GM19025 (cell line): ENCODE data around the gene MORN4.
"Not testable (repeated sequence)": the region's sequence is repeated elsewhere in the genome, so short reads cannot be mapped to it uniquely, and the experiment has no call there.

Source experiments
- ATAC-seq: cut with Tn5 transposase; IDR thresholded peaks from one replicate; pipeline ENCODE4 v1.9.1; 2021; ENCODE audit warnings: mild to moderate bottlenecking, low read depth, moderate library complexity; ENCODE audit not compliant: unreplicated experiment

The MORN4 gene

GRCh38 chr10:97632949-97633884 is at the start of gene MORN4:
Gene MORN4 (minus strand): TSS chr10:97633500. CDS start chr10:97619653, 13,847 bp downstream.
- peak; percentile 99 for ATAC-seq

GRCh38 chr10:97682042-97682441 is 48.7 kb upstream of the MORN4 start:
- ATAC-seq, result no peak

GRCh38 chr10:97679594-97679993 is 46.3 kb upstream of the MORN4 start:
- no peak for ATAC-seq

DNA sequence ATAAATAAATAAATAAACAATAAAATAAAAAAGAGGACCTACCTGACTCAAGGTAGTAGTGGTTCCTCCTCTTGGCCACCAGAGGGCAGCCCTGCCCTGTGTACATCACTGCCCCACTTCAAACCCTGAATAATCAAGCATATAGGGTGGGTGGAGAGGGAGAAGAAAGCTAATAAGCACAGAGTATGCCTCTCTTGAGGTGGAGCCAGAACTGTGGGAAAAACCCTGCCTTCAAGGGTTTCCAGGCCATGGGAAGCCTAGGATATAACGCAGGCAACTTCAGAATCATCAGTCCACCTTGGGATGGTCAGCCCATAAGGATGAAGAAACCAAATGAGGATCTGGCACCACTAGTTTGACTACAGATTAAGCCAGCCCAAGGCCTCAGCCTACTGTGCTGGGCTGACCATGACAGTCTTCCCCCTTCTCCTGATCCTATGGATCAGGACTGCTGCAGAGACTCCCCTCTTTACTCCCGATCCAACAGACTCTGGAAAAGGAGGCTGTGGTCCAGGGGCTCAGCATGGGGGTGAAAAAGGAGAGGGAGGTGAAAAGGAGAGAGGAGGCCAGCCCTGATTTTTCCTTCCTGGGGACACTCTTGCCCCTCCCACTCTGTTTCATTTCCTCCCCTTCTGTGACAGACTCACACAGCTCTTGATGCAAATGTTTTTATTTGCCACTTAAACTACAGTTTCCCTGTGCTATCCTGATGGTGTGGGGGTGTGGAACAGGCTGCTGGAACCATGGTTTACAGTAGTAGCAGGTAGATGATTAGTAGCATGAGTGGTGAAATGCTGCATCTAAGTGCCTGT is 43.7 kb upstream of the MORN4 start:
- peak; percentile 43 for ATAC-seq

DNA sequence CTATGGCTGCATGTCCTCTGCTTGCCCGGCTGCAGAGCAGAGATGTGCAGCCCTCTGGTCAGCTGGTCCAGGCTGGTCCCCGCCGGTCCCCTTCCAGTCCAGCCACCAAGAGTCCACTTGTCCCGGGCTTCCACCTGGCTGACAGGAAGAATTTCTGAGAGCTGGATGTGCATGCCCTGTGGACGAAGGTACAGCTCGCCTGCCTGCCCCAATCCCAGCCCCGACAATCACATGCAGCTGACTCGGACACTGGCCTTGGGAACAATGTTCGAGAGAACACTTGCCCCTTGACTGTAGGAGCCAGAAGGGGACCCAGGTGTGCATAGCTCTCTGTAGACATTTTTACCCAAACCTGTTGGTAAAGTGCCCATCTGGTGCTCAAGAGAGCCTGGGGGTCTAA is 41.9 kb upstream of the MORN4 start:
- no peak for ATAC-seq

DNA sequence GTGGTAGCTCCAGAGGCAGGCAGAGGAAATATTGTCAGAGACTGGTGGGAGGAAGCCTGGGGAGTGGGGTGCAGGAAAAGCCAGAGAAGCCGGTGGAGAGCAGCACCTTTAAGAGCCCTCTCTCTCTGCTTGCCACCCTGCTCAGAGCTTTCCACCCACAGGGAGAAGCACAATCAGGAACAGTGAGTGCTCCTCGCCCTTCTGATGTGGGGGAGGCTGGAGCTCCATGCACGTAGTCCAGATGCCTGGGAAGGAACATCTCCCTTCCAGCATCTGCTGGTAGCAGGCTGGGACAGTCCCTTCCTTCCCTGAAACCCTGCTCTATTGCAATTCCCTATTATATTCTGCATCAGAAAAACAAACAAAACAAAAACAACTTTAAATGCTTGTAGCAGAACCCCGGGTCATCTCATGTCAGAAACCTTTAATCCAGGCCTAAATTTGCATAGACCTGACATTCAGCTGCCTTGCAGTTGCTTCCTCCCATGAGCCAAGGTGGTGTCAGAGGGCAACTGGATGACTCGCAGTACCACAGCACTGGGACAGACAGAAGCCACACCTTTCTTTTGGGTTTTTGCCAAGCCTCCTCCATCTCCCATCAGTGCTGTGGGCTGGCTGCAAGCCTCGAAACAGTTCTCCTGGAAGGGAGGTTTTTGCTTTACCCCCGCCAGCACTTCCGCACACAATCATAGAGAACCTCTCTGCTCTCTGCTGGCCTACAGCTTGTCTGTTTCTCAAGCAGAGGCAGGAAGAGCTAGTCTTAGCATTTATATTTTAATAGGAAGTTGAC is 40.6 kb upstream of the MORN4 start:
- ATAC-seq, result no peak

DNA sequence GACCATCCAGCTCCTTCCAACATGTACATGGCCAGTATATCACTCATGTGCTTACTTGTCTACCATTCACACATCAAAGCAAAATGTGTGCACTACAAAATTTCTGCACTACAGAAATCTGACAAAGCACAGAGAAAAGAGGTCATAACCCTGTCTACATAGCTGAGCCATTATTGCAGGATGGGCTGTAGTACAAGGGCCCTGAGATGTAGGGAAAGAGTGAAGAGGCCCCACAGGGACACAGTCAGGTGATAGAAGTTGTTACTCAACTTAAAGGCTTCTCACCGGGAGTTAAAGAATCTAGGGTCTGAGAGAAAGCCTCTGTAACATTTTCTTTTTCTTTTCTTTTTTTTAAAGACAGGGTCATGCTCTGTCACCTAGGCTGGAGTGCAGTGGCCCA is 36.3 kb upstream of the MORN4 start:
- ATAC-seq, result no peak

DNA sequence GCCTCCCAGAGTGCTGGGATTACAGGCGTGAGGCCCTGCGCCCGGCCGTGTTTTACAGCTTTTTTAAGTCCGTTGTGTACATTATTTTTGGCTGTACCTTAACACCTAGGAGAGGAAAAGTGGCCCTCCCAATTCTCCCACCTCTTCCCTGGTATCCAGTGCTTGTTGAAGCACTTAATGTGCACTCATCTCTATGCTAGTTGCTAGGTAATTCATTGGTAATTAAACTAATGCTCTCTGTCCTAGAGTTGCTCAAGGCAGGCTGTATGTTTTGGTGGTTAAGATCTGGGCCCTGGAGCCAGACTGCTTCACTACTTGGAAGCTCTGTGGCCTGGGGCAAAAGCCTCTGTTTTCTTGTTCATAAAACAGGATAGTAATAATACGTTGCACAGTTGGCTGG is 34.2 kb upstream of the MORN4 start:
- no peak for ATAC-seq

DNA sequence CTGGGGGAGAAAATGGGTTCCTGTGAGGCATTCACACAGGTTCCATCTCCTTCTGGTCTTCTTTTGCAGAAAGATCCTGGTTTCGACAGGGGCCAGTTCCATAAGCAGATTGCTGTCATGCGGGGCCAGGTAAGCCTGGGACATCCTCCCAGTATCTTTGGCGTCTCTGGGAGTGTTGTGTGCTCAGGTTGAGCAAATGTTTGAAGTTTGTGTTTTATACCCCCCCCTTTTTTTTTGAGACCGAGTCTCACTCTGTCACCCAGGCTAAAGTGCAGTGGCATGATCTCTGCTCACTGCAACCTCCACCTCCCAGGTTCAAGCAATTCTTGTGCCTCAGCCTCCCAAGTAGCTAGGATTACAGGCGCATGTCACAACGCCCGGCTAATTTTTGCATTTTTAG is 33.7 kb upstream of the MORN4 start:
- no peak for ATAC-seq

DNA sequence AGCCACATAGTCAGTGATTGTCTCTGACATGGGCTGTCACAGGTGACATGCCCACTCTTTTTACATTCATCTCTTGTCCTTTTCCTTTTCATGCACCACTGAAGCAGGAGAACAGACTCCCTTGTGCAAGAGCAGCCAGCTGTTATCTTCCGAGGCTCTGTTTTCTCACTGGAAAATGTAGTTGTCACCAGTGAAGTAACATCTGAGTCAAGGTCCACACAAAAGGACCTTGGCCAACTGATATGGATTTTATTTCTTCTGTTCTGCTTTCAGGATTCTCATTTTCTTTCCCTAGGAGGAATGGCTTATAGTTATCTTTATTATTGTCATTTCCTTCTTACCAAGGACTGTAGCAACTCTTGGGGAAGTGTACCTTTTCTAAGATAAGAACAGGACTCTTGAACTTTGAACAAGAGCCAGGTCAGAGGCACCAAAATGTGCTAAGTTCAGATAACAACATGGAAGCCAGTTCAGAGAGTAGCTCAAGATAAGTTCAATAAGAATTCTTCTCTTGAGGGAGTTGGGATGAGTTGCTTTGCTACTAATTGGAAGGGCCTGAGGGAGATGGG is 31.1 kb upstream of the MORN4 start:
- no peak for ATAC-seq

DNA sequence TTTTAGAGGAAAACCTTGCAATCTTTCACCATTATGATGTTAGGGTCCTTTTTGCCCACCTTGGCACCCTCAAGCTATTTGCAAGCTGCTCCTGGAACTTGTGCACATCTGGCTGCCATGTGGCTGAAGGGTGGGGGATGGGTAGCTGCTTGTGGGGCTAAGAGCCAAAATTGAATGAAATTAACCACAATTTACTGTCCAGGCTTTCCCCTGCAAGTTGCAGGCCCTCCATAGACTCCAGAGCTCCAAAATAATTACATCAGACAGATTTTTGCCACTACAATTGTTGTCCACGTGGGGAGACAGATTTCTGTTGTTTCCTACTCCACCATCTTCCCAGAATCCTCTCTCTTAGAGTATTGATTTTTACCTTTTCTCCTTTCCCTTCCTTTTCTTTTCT is 26.3 kb upstream of the MORN4 start:
- ATAC-seq, result no peak

DNA sequence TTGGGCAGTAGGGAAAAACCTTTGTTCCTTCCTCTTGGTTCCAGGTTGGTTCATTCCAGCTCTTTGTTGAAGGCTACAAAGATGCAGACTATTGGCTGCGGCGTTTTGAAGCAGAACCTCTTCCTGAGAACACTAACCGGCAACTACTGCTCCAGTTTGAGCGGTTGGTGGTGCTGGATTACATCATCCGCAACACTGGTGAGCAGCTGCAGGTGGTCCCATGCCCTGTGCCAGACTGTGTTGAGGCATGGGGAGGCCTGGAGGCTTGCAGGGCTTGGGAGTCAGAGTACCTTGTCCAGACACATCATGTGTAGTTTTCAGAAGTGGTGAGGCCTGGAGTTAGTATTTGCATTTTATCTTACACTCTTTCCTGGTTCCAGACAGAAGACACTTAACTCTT is 23.5 kb upstream of the MORN4 start:
- no peak for ATAC-seq

GRCh38 chr10:97651773-97652172 is 18.5 kb upstream of the MORN4 start:
- ATAC-seq, result no peak

- ATAC-seq, result no peak
Observed at GRCh38 chr10:97650726-97651125, 17.4 kb upstream of the MORN4 start.

DNA sequence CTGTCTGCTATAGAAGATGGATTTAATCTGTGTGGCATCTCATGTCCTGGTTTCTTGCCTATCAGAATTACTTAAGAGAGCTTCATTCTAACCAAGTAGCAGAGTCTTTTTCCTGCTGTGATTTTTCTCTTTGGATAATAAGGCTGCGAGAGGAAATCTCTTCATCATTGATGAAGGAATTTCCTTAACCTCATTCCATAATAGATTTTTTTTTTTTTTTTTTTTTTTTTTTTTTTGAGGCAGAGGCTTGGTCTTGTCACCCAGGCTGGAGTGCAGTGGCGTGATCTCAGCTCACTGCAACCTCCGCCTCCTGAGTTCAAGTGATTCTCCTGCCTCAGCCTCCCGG is 16.1 kb upstream of the MORN4 start:
- not testable (repeated sequence) for ATAC-seq

DNA sequence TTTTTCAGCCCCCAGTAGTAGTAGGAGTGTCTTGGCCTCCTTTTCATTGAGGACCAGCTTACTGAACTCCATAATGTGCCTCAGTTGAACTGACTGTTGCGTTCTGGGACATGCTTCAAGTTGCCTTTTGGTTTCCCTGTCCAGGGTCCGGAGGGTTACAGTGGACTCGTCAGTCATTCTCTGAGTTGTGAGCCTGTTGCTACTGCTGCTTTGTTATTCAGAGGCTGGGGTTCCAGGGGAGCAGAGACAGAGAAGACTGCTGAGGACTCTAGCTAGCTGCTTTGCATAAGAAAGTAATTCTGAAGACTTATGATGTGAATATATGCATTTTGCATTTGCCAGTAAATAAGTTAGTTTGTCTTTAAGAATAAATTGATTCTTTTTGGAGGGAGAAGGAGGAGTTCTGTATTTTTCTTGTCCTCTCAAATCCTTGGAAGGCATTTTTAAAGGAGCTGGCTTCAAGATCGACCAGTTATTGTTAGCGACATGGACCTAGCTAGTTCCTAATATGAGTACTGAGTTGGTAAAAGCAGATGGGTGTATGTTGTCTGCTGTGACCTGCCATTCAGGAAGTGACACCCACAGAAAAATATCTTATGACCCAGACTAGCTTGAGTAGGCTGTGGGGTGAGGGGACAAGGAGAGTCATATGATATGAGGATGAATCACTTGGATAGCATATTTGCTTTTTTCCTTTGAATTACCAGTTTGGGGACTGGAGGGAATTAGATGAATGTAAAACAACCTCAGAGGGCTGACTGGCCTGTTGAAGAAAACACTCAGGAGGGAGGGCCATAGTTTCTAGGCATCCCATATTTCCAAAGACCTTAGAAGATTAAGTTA is 15.5 kb upstream of the MORN4 start:
- ATAC-seq, result peak; percentile 93

GRCh38 chr10:97647556-97647955 is 14.3 kb upstream of the MORN4 start:
- ATAC-seq, result no peak

GRCh38 chr10:97644936-97645335 is 11.6 kb upstream of the MORN4 start:
- ATAC-seq, result no peak

GRCh38 chr10:97643441-97643985 is 10.2 kb upstream of the MORN4 start:
- ATAC-seq, result no peak
